ENCODE results near the gene ABCD4. TPM values are rescaled to one million over a fixed set of nuclear protein-coding genes. Genes with fewer than 3 reads are reported as not detected.

Gene ABCD4
- total and polyA plus RNA-seq, 2 experiments from 2014 or later = 60.5 to 73.1 TPM

GRCh38 chr14:74289801-74290200, 12.9 kb downstream of the ABCD4 start (continued):
- TF ChIP-seq ZNF462 (CRISPR knock-in tag; IDR thresholded peaks at IDR 0.05) = no peak

GRCh38 chr14:74286736-74287135, 16.0 kb downstream of the ABCD4 start:
- peaks cover 32% of the 10 kb centered on the region for H3K36me3 ChIP-seq (ENCODE audit: insufficient read depth)
- Mint-ChIP-seq H3K4me3 (no peak overlapping the region), H3K4me1 (no peaks in the 10 kb centered on the region; the same call in 2 of the 3 replicates), H3K27ac (no peak overlapping the region), H3K36me3 (ENCODE audit: low read depth) (peaks cover 80% of the 10 kb centered on the region), H3K27me3 (ENCODE audit: insufficient read depth, low read depth, poor library complexity) (peaks cover 4% of the 10 kb centered on the region), H3K9me3 (no peaks in the 10 kb centered on the region)
- ATAC-seq (no peak), DNase-seq (ENCODE audit: low spot score) (no peak)
- H2AFZ ChIP-seq = no peak overlapping the region
- no peak overlapping the region for H3K27ac ChIP-seq (ENCODE audit: low read depth)
- H3K4me1 ChIP-seq (ENCODE audit: insufficient read depth) = no peaks in the 10 kb centered on the region
- H4K20me1 ChIP-seq (replicated peaks; ENCODE audit: insufficient read depth) = peaks cover 11% of the 10 kb centered on the region
- no peak overlapping the region for H3K4me3 ChIP-seq
- H3K4me2 ChIP-seq = no peak overlapping the region
- peaks cover 16% of the 10 kb centered on the region; the same call in 1 of the 2 replicates for H3F3A ChIP-seq (replicated peaks; ENCODE audit: low read depth)
- no peaks in the 10 kb centered on the region for H3K79me2 ChIP-seq (replicated peaks; ENCODE audit: insufficient read depth)
- H3K9me2 ChIP-seq (ENCODE audit: insufficient read depth) = no peaks in the 10 kb centered on the region
- H3K27me3 ChIP-seq (ENCODE audit: insufficient read depth) = no peaks in the 10 kb centered on the region
- TF ChIP-seq STAT1 (IDR thresholded peaks at IDR 0.05; ENCODE audit: unreplicated experiment) (no peak), ZNF462 (CRISPR knock-in tag; IDR thresholded peaks at IDR 0.05) (no peak), ZNF331 (CRISPR knock-in tag; IDR thresholded peaks at IDR 0.05; ENCODE audit: low read depth) (no peak), CTCF (conservative IDR thresholded peaks at IDR 0.05; ENCODE audit: low read depth in 2 of 2) (no peak)
